Thoracic aorta (tissue), 2 donors: ENCODE data around the gene INSRR. TPM values are rescaled to one million over a fixed set of nuclear protein-coding genes. Genes with fewer than 3 reads are reported as not detected.
A peak's percentile ranks its signal among the peaks of the same experiment; 100 is the strongest.

Source experiments
- ATAC-seq: fragments of 150-250 bp; one replicate; pipeline ENCODE4 v1.8.0; 2017; ENCODE audit warnings: low read depth; ENCODE audit not compliant: insufficient number of reproducible peaks, low FRiP score
- DNase-seq: peaks from one replicate; pipeline ENCODE4 v3.0.0-alpha.2; 2020; ENCODE audit warnings: low spot score
- H3K27ac ChIP-seq, 2 donors: fragments of 200-600 bp; sonication (generic); 1 replicate in 1 of 2; 2 replicates in 1 of 2; pipeline ENCODE4 v1.5.1; 2016; ENCODE audit warnings: mild to moderate bottlenecking in 2 of 2, moderate library complexity in 2 of 2
- H3K27me3 ChIP-seq: fragments of 200-600 bp; sonication (generic); replicated peaks from 2 replicates; pipeline ENCODE4 v1.6.0; 2016; ENCODE audit warnings: mild to moderate bottlenecking; ENCODE audit not compliant: insufficient read depth
- H3K36me3 ChIP-seq: fragments of 200-600 bp; sonication (generic); one replicate; pipeline ENCODE4 v1.5.1; 2016
- H3K4me1 ChIP-seq, 2 donors: fragments of 200-600 bp; sonication (generic); 1 replicate in 1 of 2; 2 replicates in 1 of 2; pipeline versions ENCODE4 v1.5.1 to v1.6.0; 2016; ENCODE audit warnings: low read depth in 2 of 2, mild to moderate bottlenecking in 1 of 2; ENCODE audit not compliant: control insufficient read depth in 1 of 2
- H3K4me3 ChIP-seq: fragments of 200-600 bp; sonication (generic); 2 replicates; pipeline ENCODE4 v1.5.1; 2016; ENCODE audit warnings: mild to moderate bottlenecking
- H3K9me3 ChIP-seq: fragments of 200-600 bp; sonication (generic); 2 replicates; pipeline ENCODE4 v1.5.1; 2016
- CTCF ChIP-seq: fragments of 200-600 bp; sonication (generic); IDR thresholded peaks from one replicate; pipeline ENCODE4 v1.5.1; 2019; ENCODE audit warnings: antibody characterized with exemption
- total RNA-seq, 2 donors: library from RNA; depleted of rRNA; stranded (reverse); fragments of >200 nt; gene quantifications; one replicate each; pipeline versions ENCODE4 v1.1.0 to v1.2.3, GENCODE V29; 2016

The INSRR gene
- total RNA-seq, 2 donors from 2014 or later, result not detected

- no peak overlapping the region for H3K27ac ChIP-seq
- no peak for TF ChIP-seq CTCF
- no peak overlapping the region for H3K4me3 ChIP-seq
- DNase-seq (no peak), ATAC-seq (no peak)
- peaks cover 16 to 27% of the 10 kb centered on the region in 2 donors for H3K4me1 ChIP-seq
- no peaks in the 10 kb centered on the region for H3K9me3 ChIP-seq
- H3K36me3 ChIP-seq, result no peaks in the 10 kb centered on the region
- peaks cover 15% of the 10 kb centered on the region for H3K27me3 ChIP-seq
Observed at GRCh38 chr1:156862997-156863599, 4.2 kb upstream of the INSRR start.

GRCh38 chr1:156862584-156862983 is 3.7 kb upstream of the INSRR start:
- Histone ChIP-seq H3K4me3 (no peak overlapping the region), H3K36me3 (no peaks in the 10 kb centered on the region), H3K27me3 (peaks cover 15% of the 10 kb centered on the region), H3K27ac (no peak overlapping the region), H3K4me1 (peaks cover 16 to 27% of the 10 kb centered on the region in 2 donors), H3K9me3 (no peaks in the 10 kb centered on the region)
- no peak for TF ChIP-seq CTCF
- ATAC-seq, result no peak
- DNase-seq, result no peak

GRCh38 chr1:156860628-156861423 is 1.9 kb upstream of the INSRR start, which contains the start of gene NTRK1:
Gene NTRK1, plus strand, starts transcription at chr1:156860865. Its CDS starts 70 bp downstream, at chr1:156860935.
- H3K36me3 ChIP-seq, result no peaks in the 10 kb centered on the region
- ATAC-seq, result no peak
- H3K27me3 ChIP-seq, result peaks cover 15% of the 10 kb centered on the region
- no peak for TF ChIP-seq CTCF
- no peak for DNase-seq
- no peaks in the 10 kb centered on the region for H3K9me3 ChIP-seq
- H3K4me3 ChIP-seq, result peak within 1 kb of the TSS; percentile 64
- H3K27ac ChIP-seq, result no peak within 1 kb of the TSS
- H3K4me1 ChIP-seq, result peaks cover 16 to 27% of the 10 kb centered on the region in 2 donors

GRCh38 chr1:156860113-156860627 is 1.3 kb upstream of the INSRR start:
- Histone ChIP-seq H3K36me3 (no peaks in the 10 kb centered on the region), H3K27ac (no peak overlapping the region), H3K27me3 (peaks cover 15% of the 10 kb centered on the region), H3K4me1 (peaks cover 16 to 27% of the 10 kb centered on the region in 2 donors), H3K4me3 (peak overlapping the region; percentile 64), H3K9me3 (no peaks in the 10 kb centered on the region)
- no peak for ATAC-seq
- TF ChIP-seq CTCF, result peak; percentile 57
- DNase-seq, result no peak

GRCh38 chr1:156859523-156860112 is 701 bp upstream of the INSRR start:
- peak overlapping the region; percentile 64 for H3K4me3 ChIP-seq

More at GRCh38 chr1:156859523-156860112, 701 bp upstream of the INSRR start:
- H3K9me3 ChIP-seq, result no peaks in the 10 kb centered on the region
- no peak for ATAC-seq
- no peak overlapping the region for H3K27ac ChIP-seq
- no peaks in the 10 kb centered on the region for H3K36me3 ChIP-seq
- TF ChIP-seq CTCF, result no peak
- no peak for DNase-seq
- peaks cover 16 to 27% of the 10 kb centered on the region in 2 donors for H3K4me1 ChIP-seq
- peaks cover 15% of the 10 kb centered on the region for H3K27me3 ChIP-seq
